IMR-90 (cell line): ENCODE measurements around the gene ANKRD40CL. TPM values are rescaled to one million over a fixed set of nuclear protein-coding genes. Genes with fewer than 3 reads are reported as not detected.

Experiments
- ATAC-seq: fragments of 200-7000 bp; cut with Tn5 transposase; 2 replicates; pipeline ENCODE4 v1.9.1; 2020; ENCODE audit warnings: low read depth, mild to moderate bottlenecking, moderate library complexity
- BruUV-seq: library from RNA; stranded (reverse); fragments of 400-500 nt; replicated peaks from 2 replicates; lab custom pipeline; 2021; lab: Mats Ljungman, UMichigan
- CTCF ChIA-PET: fragments of 300-600 bp; formaldehyde crosslinking; extraction: SDS; loops from one replicate; lab custom pipeline; 2021; ENCODE audit warnings: antibody characterized with exemption; lab: Yijun Ruan, JAX
- POLR2A ChIA-PET: fragments of 300-600 bp; sonication (Branson Sonifier 250); formaldehyde crosslinking; loops from one replicate; lab custom pipeline; 2022; ENCODE audit warnings: antibody characterized with exemption; ENCODE audit not compliant: unreplicated experiment; lab: Charles Lee
- DNase-seq: peaks from one replicate; pipeline ENCODE4 v3.0.0; 2013
- H2AFZ ChIP-seq: replicated peaks from 2 replicates; pipeline ENCODE3; 2013; ENCODE audit warnings: low read length, mild to moderate bottlenecking; ENCODE audit not compliant: poor library complexity
- H2AK5ac ChIP-seq: 2 replicates; pipeline ENCODE4 v1.6.1; 2013; ENCODE audit warnings: low read depth, low read length, inconsistent platforms
- H2AK9ac ChIP-seq: replicated peaks from 2 replicates; pipeline ENCODE3; 2013; ENCODE audit warnings: mild to moderate bottlenecking, low read depth, low read length, moderate library complexity; ENCODE audit not compliant: poor library complexity
- H2BK120ac ChIP-seq: 2 replicates; pipeline ENCODE4 v1.6.1; 2013; ENCODE audit warnings: low read depth, low read length, inconsistent platforms
- H2BK15ac ChIP-seq: 3 replicates; pipeline ENCODE4 v1.6.1; 2013; ENCODE audit warnings: low read depth, low read length, inconsistent platforms
- H2BK20ac ChIP-seq: 2 replicates; pipeline ENCODE4 v1.6.1; 2013; ENCODE audit warnings: low read depth, mild to moderate bottlenecking, inconsistent platforms, low read length, moderate library complexity
- H2BK5ac ChIP-seq: 2 replicates; pipeline ENCODE4 v1.6.1; 2013; ENCODE audit warnings: mild to moderate bottlenecking, low read depth, low read length, inconsistent platforms; ENCODE audit not compliant: poor library complexity, severe bottlenecking
- H3K14ac ChIP-seq: replicated peaks from 2 replicates; pipeline ENCODE4 v1.6.1; 2013; ENCODE audit warnings: low read depth, low read length, inconsistent platforms
- H3K18ac ChIP-seq: 2 replicates; pipeline ENCODE4 v1.6.1; 2013; ENCODE audit warnings: low read depth, low read length, control low read depth
- H3K23ac ChIP-seq: 2 replicates; pipeline ENCODE4 v1.6.1; 2013; ENCODE audit warnings: low read depth, low read length, inconsistent platforms
- H3K27ac ChIP-seq: 2 replicates; pipeline ENCODE4 v1.5.1; 2013; ENCODE audit warnings: mild to moderate bottlenecking, control low read depth, low read length; ENCODE audit not compliant: insufficient read depth
- H3K27me3 ChIP-seq: 2 replicates; pipeline ENCODE4 v1.6.1; 2013; ENCODE audit warnings: low read length; ENCODE audit not compliant: control insufficient read depth, insufficient read depth
- H3K36me3 ChIP-seq: 2 replicates; pipeline ENCODE4 v1.6.1; 2013; ENCODE audit warnings: low read length, mixed read lengths; ENCODE audit not compliant: control insufficient read depth, insufficient read depth
- H3K4ac ChIP-seq: 2 replicates; pipeline ENCODE4 v1.6.1; 2013; ENCODE audit warnings: low read depth, low read length, inconsistent platforms
- H3K4me1 ChIP-seq: 2 replicates; pipeline ENCODE4 v1.6.1; 2013; ENCODE audit warnings: low read length, mixed read lengths; ENCODE audit not compliant: control insufficient read depth, insufficient read depth
- H3K4me2 ChIP-seq: 2 replicates; pipeline ENCODE4 v1.6.1; 2013; ENCODE audit warnings: low read depth, mild to moderate bottlenecking, control low read depth, low read length, moderate library complexity
- H3K4me3 ChIP-seq: 2 replicates; pipeline ENCODE4 v1.5.1; 2013; ENCODE audit warnings: low read depth, mild to moderate bottlenecking, control low read depth, low read length, moderate library complexity; ENCODE audit not compliant: insufficient read depth
- H3K56ac ChIP-seq: 2 replicates; pipeline ENCODE4 v1.6.1; 2013; ENCODE audit warnings: low read length, inconsistent platforms; ENCODE audit not compliant: insufficient read depth; ENCODE audit errors: extremely low read depth
- H3K79me1 ChIP-seq, 2 experiments: 2 replicates each; pipeline ENCODE4 v1.6.1; 2013; ENCODE audit warnings: low read length in 2 of 2, inconsistent platforms in 1 of 2, low read depth in 1 of 2
- H3K9ac ChIP-seq: 2 replicates; pipeline ENCODE4 v1.6.1; 2013; ENCODE audit warnings: low read depth, low read length, control low read depth
- H3K9me1 ChIP-seq: 2 replicates; pipeline ENCODE4 v1.6.1; 2013; ENCODE audit warnings: low read length, inconsistent platforms; ENCODE audit not compliant: insufficient read depth
- H3K9me3 ChIP-seq: 2 replicates; pipeline ENCODE4 v1.6.1; 2013; ENCODE audit warnings: low read length; ENCODE audit not compliant: control insufficient read depth, insufficient read depth
- H4K20me1 ChIP-seq: 2 replicates; pipeline ENCODE4 v1.6.1; 2013; ENCODE audit warnings: low read length, inconsistent platforms; ENCODE audit not compliant: insufficient read depth
- H4K5ac ChIP-seq: 2 replicates; pipeline ENCODE4 v1.6.1; 2013; ENCODE audit warnings: mild to moderate bottlenecking, low read depth, low read length, control low read depth
- H4K8ac ChIP-seq, 2 experiments: 2 replicates each; pipeline ENCODE4 v1.6.1; 2013; ENCODE audit warnings: low read depth in 2 of 2, low read length in 2 of 2, control low read depth in 1 of 2, inconsistent platforms in 1 of 2
- H4K91ac ChIP-seq: 2 replicates; pipeline ENCODE4 v1.6.1; 2013; ENCODE audit warnings: low read depth, low read length, inconsistent platforms; ENCODE audit not compliant: insufficient read depth
- BHLHE40 ChIP-seq: fragments of 150-350 bp; IDR thresholded peaks from 2 replicates; pipeline ENCODE4 v1.6.1; 2016; ENCODE audit warnings: mild to moderate bottlenecking, low read depth, low read length
- CEBPB ChIP-seq: IDR thresholded peaks from 2 replicates; pipeline ENCODE4 v1.6.1; 2012; ENCODE audit warnings: low read depth, low read length, improper control_type of control experiment
- MAFK ChIP-seq: IDR thresholded peaks from 2 replicates; pipeline ENCODE4 v1.6.1; 2012; ENCODE audit warnings: low read depth, low read length, improper control_type of control experiment
- MAZ ChIP-seq: IDR thresholded peaks from 2 replicates; pipeline ENCODE4 v1.6.1; 2012; ENCODE audit warnings: low read depth, mild to moderate bottlenecking, low read length, improper control_type of control experiment, moderate library complexity, borderline replicate concordance
- POLR2A ChIP-seq: IDR thresholded peaks from 2 replicates; pipeline ENCODE4 v1.6.1; 2012; ENCODE audit warnings: mild to moderate bottlenecking, low read depth, low read length
- RAD21 ChIP-seq: IDR thresholded peaks from 2 replicates; pipeline ENCODE4 v1.6.1; 2012; ENCODE audit warnings: low read length, improper control_type of control experiment
- RCOR1 ChIP-seq: IDR thresholded peaks from 2 replicates; pipeline ENCODE4 v1.6.1; 2012; ENCODE audit warnings: mild to moderate bottlenecking, low read length, improper control_type of control experiment; ENCODE audit not compliant: insufficient replicate concordance
- RFX5 ChIP-seq: IDR thresholded peaks from 2 replicates; pipeline ENCODE4 v1.8.0; 2012; ENCODE audit warnings: low read depth, mild to moderate bottlenecking, low read length, moderate library complexity
- WGBS, 2 experiments: methylation state at CpG; one replicate each; pipeline versions ENCODE4 v1.1.5 to v1.1.7; 2013; ENCODE audit warnings: missing lambda C conversion rate in 2 of 2; ENCODE audit not compliant: insufficient read length in 1 of 2; ENCODE audit errors: extremely low coverage in 2 of 2; 5-methylcytosine and 5-hydroxymethylcytosine counted together
- dilution Hi-C: fragments of 300-500 bp; cut with HindIII; formaldehyde crosslinking; loops from one replicate; pipeline ENCODE4 v1.14.3; 2018; ENCODE audit warnings: low sequenced_read_pairs; ENCODE audit not compliant: unreplicated experiment
- in situ Hi-C: fragments of 300-500 bp; cut with MboI; formaldehyde crosslinking; loops from 3 replicates; pipeline ENCODE4 v1.14.3; 2019; ENCODE audit warnings: low sequenced_read_pairs, inconsistent platforms, mixed read lengths
- intact Hi-C: fragments of 100-400 bp; cut with micrococcal nuclease; formaldehyde crosslinking; loops from 2 replicates; pipeline ENCODE4 v1.10.0; 2022
- polyA plus RNA-seq, 3 experiments: library from polyadenylated mRNA; depleted of rRNA; stranded (reverse); fragments of >200 nt; gene quantifications; 2 replicates each; pipeline ENCODE4 v1.2.3, GENCODE V29; 2012; ENCODE audit warnings: low replicate concordance in 1 of 3
- total RNA-seq: library from RNA; depleted of rRNA; stranded (reverse); fragments of >200 nt; gene quantifications from 2 replicates; pipeline ENCODE4 v1.2.3, GENCODE V29; 2012
- TF ChIP-seq, protein P1 (sequence below): fragments of 150-350 bp; IDR thresholded peaks from 2 replicates; pipeline ENCODE4 v1.6.1; 2017; ENCODE audit warnings: mild to moderate bottlenecking, antibody characterized with exemption, low read length, low read depth

The ANKRD40CL gene
- total and polyA plus RNA-seq, 2 of the 4 experiments (the other 2 are of a cell fraction): not detected

- CTCF ChIA-PET: no interaction called here
- 82% methylated on average over 10 of the region's 19 CpGs; no CpG with 5 or more reads in 1 of the 2 experiments for WGBS, 2 experiments
- H2BK15ac ChIP-seq: no peak overlapping the region
- TF ChIP-seq BHLHE40: no peak
- no peak for TF ChIP-seq MAZ
- no peak for TF ChIP-seq CEBPB
- TF ChIP-seq RAD21: no peak
- TF ChIP-seq RCOR1: no peak
- no peak for TF ChIP-seq RFX5
- TF ChIP-seq MAFK: no peak
- TF ChIP-seq POLR2A: no peak
- TF ChIP-seq, protein P1, sequence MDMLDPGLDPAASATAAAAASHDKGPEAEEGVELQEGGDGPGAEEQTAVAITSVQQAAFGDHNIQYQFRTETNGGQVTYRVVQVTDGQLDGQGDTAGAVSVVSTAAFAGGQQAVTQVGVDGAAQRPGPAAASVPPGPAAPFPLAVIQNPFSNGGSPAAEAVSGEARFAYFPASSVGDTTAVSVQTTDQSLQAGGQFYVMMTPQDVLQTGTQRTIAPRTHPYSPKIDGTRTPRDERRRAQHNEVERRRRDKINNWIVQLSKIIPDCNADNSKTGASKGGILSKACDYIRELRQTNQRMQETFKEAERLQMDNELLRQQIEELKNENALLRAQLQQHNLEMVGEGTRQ: no peak
- no peak overlapping the region for H4K91ac ChIP-seq
- H3K36me3 ChIP-seq: no peaks in the 10 kb centered on the region
- ATAC-seq: no peak
- no peak overlapping the region for H3K27ac ChIP-seq
- no peak overlapping the region for H2BK20ac ChIP-seq
- H3K23ac ChIP-seq: no peak overlapping the region; the same call in 1 of the 2 replicates
- H2BK5ac ChIP-seq: no peak overlapping the region
- H4K5ac ChIP-seq: no peak overlapping the region
- H3K4ac ChIP-seq: no peak overlapping the region
- no TSS peak for BruUV-seq
- no peak overlapping the region for H2AK9ac ChIP-seq
- no peaks in the 10 kb centered on the region for H4K20me1 ChIP-seq
- H3K18ac ChIP-seq: no peak overlapping the region
- DNase-seq: no peak
- H3K4me3 ChIP-seq: no peak overlapping the region
- H3K4me1 ChIP-seq: no peaks in the 10 kb centered on the region
- no peak overlapping the region for H3K9ac ChIP-seq
- no peak overlapping the region for H4K8ac ChIP-seq
- no peak overlapping the region for H2AFZ ChIP-seq
- no peak overlapping the region for H3K4me2 ChIP-seq
- H3K56ac ChIP-seq: no peak overlapping the region
- no peak overlapping the region for H2BK120ac ChIP-seq
- H2AK5ac ChIP-seq: no peak overlapping the region
- no peaks in the 10 kb centered on the region for H3K79me1 ChIP-seq
- POLR2A ChIA-PET: no interaction called here
- 0 out of 2 replicates have a peak, but pooled peaks cover 4% of the 10 kb centered on the region for H3K9me1 ChIP-seq
- dilution Hi-C loops: no loop called here
- H3K27me3 ChIP-seq: peaks cover 9% of the 10 kb centered on the region
- in situ Hi-C loops: no loop called here
- H3K14ac ChIP-seq: no peak overlapping the region
- no peaks in the 10 kb centered on the region for H3K9me3 ChIP-seq
- intact Hi-C loops: no loop called here
These were observed 31.3 kb upstream of the ANKRD40CL start for GRCh38 chr17:50798424-50799288.
